ENCODE measurements around the gene CDH4.

- TF ChIP-seq ZBTB1 (CRISPR knock-in tag; IDR thresholded peaks at IDR 0.05; ENCODE audit: borderline replicate concordance, low read depth) (no peak), CHD2 (IDR thresholded peaks at IDR 0.05; ENCODE audit: low read depth, low read length) (no peak)
Observed at GRCh38 chr20:61753987-61754956, 502.2 kb downstream of the CDH4 start.
